ENCODE measurements around the gene NOS2.
A peak's percentile ranks its signal among the peaks of the same experiment; 100 is the strongest.

NOS2 gene

DNA sequence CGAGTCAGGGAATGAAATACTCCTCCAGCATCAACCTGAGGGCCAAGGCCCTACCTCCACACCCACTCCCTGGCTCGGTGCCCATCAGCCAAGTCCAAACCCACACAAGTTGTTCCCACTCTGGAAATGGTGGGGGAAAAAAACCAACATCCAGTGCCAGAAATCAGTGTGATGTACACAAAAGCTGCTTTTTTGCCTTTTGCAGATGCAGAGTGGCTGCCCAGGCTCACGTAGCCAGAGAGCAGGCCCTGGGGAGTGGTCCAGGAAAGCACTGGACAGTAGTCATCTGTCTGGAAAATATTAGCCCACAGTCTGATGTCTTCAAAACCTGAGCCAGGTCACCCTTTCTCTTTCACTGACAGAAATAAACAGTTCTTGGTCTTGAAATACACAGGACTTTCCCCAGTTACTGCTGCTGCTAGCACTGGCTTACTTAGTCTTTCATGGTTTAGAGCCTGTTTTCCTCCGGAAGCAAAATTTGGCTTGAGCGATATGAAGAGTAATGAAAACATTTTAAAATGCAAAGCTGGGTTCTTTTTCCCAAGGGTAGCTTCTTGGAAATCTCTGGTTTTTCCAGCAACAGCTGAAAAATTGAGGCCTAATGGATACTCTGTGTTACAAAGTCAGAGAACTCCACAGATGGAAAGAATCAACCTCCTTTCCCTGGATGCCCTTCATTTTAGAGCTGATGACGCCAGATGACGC lies 18.2 kb upstream of the NOS2 start:
- no peak for DNase-seq (ENCODE audit: low spot score)

DNA sequence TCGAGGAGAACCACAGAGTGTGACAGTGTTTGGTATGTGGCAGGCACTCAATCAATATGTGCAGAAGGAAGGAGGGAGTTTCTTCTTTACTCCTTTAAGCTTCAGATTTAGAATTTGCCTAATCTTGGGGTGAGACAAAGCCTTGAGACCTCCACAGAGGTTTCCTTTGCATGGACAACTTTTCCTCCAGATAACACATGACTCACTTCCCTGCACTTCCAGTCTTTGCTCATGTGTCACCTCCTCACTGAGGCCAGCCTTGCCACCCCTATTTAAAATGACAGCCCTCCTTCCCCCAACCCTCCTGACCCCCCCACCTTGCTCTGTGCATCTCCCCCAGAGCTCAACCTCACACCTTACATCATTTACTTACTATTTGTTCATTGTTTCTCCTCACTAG lies 17.4 kb upstream of the NOS2 start:
- DNase-seq (ENCODE audit: low spot score), result no peak

DNA sequence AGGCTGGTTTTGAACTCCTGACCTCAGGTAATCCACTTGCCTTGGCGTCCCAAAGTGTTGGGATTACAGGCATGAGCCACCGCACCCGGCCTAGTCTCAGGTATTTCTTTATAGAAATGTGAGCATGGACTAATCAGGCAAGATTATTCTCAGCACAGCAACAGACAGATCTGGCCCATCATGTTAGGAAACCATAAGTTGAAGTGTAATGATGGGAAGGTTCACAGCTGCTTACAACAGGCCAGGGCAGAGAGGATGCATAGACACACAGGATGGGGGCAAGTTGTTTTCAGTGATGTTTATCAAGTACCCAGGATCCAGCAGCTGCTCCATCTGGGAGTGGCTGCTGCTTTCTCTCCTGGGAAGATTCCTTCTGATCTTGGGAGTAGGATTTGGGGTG lies 16.6 kb upstream of the NOS2 start:
- DNase-seq (ENCODE audit: low spot score), result no peak

DNA sequence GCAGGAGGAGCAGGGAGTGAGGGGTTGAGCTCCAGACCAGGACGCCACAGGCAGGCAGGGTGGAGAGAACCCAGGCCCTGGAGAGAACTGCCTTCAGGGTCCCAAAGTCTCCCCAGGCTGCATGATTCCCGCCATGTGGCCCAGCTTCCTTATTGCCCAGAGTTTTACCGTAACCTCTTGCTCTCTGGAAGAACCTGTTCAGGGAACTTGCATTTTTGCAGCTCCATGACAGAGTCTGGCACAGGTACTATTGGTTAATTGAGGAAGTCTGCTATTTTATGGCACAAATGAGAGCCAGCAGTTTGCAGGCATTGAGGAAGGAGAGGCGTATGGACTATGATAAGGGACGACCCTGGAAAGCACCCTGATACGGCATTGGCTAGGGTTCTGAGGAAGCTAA lies 11.6 kb upstream of the NOS2 start:
- DNase-seq (ENCODE audit: low spot score), result no peak

DNA sequence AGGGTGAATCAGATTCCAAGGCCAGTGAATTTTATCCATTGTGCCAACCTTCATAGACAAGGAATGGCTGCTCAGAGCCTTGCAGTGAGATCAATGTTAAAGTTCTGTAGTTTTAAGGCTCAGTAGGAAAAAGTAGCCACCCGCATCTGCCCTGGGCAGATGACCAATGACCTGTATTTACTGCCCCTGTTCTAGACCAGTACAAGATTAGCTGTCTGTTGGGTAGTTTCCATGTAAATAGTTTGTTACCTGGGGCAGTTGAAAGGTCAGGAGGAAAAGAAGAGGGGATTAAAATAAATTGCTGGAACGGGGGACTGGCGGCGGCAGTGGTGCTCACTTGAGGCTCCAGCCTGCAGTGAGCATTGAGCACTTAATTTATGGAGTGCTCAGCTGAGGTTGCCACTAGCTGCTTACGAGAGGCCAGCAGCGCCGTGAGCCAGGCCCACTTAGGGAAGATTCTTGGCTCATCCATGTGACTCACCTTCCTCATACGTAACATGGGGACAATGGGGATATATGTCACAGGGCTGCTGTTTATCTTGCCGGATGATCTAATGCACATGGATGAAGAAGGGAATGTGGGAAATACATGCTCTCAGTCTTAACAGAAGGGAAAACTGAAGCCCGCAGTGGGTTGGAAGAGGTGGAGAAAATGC lies 10.7 kb upstream of the NOS2 start:
- DNase-seq (ENCODE audit: low spot score), result no peak

DNA sequence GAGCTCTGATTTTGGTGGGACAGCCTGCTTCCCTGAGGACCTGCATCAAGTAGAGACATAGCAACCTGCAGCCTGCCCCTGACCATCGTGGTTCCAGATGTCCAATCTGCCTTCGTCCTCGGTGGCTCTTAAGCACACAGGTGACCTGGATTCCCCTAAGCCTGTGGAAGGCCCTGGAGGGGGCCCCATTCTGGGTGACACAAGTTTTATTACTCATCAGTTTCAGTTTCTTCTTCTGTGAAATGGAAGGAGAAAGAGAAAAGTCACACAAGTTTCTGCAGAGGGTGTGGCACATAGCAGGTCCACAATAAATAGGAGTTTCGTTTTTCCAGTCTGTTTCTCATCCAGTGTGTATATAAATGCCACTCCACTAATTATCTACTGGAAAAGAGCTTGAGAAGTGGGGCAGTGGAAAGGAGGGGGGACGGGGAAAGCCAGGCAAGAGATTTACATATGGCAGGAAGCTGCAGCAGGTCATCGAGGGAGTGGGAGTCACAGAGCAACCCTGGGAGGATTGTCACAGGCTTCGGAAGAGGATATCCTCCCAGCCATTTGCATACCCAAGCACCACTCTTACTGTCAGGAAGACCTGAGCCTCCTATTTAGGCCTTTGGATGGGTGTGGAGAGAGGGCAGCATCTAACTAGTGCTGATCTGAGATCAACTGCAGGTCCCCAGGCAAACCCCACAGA lies 10.0 kb upstream of the NOS2 start:
- no peak for DNase-seq (ENCODE audit: low spot score)

DNA sequence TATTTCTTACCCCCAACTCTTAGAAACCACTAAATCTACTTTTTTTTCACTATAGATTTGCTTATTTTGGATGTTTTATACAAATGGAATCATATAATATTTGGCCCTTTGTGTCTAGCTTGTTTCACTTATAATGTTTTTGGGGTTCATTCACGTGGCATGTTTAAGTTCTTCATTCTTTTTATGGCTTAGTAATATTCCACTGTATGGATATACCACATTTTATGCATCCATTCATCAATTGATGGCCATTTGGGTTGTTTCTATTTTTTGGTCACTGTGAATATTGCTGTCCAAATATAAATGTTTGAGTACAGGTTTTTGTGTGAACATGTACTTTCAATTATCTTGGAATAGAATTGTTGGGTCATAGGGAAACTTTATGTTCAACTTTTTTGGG lies 9.2 kb upstream of the NOS2 start:
- DNase-seq (ENCODE audit: low spot score), result no peak

DNA sequence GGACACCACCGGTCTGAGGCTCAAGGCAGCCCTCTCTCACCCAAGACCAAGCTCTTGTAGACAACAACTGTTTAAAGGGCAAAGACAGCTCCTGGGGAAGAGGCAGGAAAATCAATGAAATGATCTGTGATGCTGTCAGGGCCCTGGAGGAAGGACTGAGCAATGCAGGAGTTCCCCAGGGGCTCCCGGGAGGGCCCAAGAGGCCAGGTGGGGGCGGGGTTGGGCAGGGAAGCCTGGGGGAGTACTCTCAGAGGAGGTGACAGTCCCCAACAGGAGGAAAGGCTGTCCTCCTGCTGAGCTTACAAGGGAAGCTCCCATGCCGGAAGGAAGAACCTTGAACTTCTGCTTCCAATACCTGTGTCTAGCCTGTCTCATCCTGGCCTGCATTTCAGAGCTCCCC lies 8.3 kb upstream of the NOS2 start:
- no peak for DNase-seq (ENCODE audit: low spot score)

DNA sequence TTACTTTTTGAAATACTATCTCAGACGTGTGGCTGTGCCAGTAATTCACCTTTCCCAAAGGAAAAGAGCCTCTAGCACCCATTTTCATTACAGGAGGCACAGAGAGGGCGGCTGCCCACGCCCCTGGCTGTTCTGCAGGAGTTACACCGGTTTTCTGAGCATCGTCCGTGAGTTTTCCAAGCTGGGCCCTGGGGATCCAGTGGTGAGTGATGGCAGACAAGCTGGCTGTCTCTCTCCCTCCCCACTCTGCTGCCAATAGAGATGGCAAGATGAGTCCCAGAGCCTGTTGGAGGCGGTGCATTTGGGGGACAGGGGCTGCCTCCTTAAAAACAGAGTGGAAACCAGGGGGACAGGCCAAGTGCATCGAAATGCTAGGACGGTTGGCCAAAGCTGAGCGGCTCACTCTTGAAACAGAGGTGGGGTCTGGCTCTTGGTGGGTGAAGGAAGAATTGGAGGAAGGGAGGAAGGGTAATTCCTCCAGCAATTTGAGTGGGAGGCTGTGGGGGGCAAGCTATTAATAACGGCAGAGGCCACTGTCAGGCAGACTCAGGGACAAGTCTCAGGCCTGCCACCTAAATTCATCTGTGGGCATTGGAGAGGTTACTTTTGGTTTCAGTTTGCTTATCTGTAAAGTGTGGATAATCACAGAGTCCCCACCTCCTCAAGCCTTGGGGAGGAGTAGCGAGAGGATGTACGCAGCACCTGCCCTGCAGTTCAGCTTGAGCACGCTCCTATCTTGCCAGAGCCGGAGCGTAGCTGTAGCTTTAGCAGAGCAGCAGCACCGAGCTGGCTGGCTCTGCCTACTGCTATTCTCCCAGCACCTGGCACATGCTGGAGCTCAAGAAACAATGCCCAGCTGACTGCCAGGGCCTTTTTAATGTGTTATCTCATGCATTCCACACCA lies 7.5 kb upstream of the NOS2 start:
- DNase-seq (ENCODE audit: low spot score), result peak; percentile 57

DNA sequence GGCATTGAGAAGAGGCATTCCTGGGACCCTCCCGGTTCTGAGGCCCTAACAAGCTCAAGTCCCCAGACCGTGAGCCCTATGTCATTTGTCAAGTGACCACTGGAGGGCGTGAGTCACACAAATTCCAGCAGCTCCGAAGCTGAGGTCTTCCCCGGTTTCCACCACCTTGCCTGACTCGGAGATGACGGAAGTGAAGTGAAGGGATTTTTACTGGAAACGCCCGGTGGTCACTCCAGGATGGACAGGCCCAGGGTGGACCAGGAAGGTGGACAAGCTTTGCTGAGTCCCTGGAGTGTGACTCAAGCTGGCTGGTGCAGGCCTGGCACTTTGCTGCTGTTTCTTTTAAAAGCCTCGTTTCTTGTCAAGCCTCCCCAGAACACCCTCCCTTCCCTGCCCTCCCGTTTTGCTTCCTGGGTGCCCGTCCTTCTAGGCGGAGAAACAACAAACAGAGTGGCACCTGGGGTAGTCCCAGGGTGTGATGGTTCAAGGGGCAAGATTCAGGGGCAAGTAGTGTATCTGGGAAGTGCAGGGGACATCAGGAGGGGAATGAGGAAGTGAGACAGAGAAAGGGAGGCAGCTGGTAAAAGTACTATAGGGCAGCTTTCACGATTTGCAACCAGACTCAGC lies 5.3 kb upstream of the NOS2 start:
- peak; percentile 92 for DNase-seq (ENCODE audit: low spot score)

DNA sequence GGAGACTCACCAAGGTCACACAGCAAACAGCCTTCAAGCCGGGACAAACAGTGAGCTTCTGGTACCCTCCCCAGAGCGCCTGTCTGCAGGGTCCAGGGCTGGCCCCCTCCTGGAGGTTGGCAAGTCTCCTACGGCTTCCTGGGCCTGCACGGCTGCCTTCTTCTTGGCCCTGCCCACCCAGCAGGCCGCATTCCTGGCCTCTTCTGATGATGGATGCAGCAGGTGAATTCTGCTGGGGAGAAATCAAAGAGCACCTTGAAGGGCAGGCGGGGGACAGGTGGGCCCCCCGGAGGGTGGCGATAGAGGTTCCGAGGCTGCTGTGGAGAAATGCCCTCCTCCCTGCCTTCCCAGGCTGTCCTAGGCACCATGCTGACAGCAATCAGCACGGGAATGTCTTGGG lies 3.8 kb upstream of the NOS2 start:
- no peak for DNase-seq (ENCODE audit: low spot score)

DNA sequence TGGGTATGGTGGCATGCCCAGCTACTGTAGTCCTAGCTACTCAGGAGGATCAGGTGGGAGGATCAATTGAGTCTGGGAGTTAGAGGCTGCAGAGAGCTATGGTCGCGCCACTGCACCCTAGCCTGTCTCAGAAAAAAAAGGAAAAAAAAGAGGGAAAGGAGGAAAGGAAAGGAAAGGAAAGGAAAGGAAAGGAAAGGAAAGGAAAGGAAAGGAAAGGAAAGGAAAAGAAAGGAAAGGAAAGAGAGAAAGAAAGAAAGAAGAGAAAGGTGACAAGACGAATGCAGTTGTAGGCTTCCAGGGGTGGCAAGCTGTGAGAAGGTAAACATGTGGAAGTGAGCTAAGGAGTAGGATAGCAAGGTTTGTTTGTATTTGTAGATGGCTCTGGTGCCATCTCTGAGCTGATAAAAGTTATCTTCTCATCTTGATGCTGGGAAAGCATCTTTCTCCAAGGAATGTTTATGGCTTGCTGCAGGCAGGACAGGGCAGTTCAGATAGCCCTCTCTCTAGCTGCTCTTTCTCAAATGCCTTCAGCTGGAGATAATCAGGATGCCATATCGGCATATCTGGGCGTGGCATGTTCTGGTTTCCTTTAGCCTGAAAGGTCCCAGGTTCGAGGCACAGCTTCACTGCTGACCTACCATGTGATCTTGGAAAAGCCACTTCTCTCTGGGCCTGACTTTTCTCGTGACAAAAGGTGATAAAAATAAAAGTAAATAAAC lies 2.8 kb upstream of the NOS2 start:
- DNase-seq (ENCODE audit: low spot score), result no peak

DNA sequence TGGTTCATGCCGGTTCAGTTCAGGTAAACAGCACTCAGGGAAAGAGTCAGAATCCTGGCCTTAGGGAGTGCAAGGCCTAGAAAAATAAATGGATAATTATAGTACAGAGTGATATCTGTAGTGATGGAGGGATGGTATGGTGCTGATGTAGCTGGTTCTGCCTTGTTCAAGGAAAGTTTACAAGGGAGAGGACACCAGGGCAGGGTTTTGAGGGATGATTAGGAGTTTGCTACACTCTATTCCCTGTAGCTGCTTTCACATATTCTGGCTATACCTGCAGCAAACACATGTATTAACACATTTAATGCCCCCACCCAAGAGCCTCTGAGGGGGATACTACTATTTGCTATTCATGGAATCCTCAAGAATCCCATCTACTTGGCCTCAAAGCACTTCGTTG lies 1.7 kb upstream of the NOS2 start:
- no peak for DNase-seq (ENCODE audit: low spot score)

DNA sequence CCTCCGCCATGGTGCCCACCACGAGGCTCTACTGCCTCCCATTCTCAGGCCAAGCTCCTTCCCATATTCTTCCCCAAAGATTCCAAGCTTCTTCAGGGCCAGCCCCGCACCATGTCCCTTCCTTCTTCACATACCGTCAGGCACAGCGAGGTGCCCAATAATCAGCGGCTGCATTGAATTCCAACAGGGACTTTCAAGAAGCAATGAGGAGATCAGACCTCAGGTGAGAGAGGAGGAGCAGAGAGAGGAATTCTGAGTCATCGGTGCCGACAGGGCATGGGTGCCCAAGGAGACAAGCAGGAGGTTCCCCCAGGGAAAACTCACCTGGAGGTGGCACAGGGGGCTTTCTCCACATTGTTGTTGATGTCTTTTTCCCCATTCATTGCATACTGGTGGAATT lies 2.0 kb downstream of the NOS2 start:
- no peak for DNase-seq (ENCODE audit: low spot score)

DNA sequence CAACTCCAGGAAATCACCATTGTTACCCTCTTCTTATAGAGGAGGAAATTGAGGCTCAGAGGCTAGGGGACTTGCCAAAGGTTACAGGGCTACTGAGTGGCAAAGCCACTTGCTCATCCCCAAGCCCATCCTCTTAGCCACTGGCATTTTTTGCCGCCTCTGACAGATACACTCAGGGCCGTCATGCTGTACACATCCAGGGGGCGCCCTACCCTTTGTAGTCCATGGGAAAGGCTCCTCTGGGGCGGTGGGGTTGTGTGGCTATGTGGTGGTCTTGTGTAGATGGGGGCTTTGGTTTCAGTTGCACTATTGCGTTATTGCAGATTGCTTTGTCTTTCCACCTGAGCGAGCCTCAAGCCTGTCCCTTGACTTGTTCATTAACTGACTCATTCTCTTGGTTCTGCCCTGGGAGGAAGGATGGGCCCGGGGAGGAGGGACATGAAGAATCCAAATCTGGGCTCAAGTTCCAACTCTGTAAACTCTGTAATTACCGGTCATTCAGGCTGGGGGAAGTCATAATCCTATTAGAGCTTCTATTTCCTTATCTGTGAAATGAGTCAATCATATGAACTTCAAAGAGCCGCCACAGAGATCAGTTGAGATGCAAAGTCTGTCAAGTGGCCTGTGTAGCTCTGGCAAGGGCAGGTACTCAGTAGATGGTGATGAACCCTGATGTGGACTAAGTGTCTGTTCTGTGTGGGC lies 2.8 kb downstream of the NOS2 start:
- no peak for DNase-seq (ENCODE audit: low spot score)

DNA sequence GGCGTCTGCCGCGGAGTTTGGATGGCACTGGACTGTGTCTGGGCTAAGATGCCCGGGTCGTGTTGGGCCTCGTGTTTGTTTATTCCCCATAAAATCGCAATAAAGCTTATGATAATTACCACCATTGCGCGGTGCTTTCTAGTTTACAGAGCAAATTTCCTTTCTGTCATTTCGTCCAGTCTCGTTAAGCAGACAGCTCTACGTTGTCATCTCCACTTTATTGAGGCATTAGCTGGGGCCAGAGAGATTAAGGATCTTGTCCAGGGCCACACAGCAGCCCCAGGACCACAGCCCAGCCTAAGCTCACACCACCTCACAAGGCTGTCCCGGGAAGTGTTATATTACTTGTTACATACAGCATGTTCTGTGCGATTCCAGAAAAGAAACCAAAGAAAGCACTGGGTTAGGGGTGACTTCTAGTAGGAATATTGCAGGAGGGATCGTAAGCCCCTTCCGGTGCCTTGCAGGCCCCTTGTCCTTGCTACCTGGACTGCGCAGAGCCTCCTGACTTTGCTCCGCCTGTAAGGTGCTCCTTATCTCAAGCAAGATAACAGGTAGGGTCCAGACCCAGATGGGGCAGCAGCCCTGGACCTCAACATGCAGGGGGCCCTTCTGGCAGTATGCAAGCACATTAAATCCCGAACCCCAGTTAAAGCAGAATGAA lies 6.3 kb downstream of the NOS2 start:
- DNase-seq (ENCODE audit: low spot score), result no peak

DNA sequence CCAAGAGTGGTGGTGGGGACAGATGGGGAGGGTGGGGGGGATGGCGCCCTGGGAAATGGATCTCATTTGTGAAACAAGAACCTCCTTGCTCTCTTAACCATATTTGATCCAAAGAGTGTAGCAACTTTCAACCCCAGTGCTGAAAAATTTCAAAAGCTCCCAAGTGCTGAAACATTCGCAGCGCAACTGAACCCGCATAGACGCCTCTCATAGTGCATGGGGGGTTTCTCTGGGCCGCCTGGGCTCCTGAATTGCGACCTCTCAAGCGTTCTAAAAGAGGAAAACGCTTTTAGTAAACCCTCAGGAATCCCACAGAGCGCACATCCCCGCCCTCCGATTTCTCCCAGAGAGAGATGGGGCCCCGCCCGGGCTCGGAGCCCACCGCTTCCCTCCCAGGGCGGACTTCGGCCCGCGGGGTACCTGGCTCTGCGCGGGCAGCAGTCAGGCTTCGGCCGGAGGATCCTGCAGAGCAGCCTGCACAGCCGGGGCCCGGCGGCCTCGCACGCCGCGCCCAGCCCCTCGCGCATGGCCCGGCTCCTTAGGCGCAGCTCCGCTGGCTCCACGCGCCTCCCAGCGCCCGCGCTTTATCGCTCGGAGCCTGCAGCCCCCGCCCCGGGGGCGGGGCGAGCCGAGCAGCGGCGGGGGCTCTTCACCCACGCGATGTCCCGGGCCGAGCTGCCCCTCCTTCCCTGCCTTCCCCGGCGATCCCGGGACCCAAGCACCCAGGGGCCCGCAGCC lies 7.0 kb downstream of the NOS2 start:
- DNase-seq (ENCODE audit: low spot score), result peak; percentile 17

DNA sequence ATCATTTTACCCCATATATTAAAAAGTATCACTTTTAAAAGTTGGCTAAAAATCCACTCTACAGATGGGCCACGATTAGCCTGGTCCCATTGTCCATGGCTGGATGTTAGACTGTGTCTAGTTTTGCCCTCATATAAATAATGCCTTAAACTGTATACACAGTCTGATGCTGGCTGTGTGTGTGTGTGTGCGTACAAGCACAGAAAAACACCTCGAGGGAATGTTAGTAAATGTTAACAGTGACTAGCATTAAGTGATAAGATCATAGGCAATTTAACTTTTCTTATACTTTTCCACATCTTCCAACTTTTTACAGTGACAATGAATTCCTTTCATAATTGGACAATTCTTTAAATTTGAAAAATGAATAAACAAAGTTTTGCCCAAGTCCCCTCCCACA lies 8.2 kb downstream of the NOS2 start:
- DNase-seq (ENCODE audit: low spot score), result no peak

DNA sequence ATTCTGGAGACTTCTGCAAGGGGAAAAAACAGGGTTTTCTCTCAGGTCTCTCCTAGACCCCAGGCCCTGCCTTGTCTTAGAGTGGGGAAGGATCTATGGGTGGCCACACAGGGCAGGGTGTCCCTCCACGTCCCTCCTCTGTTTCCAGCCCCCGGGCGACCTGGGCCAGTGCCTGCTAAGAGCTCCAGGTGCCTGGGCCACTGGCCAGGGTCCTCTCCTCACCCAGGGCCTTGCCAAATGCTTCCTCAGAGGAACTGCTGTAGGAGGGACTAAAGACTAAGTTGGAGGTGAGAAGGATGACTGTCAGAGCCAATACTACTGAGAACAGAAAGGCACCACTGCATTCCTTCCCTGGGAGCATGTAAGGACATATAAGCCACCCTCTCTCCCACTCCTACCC lies 11.4 kb downstream of the NOS2 start:
- no peak for DNase-seq (ENCODE audit: low spot score)

Data from cerebellar cortex (tissue), 1 donor.